Measurements from ENCODE around the gene TBC1D5.

DNA sequence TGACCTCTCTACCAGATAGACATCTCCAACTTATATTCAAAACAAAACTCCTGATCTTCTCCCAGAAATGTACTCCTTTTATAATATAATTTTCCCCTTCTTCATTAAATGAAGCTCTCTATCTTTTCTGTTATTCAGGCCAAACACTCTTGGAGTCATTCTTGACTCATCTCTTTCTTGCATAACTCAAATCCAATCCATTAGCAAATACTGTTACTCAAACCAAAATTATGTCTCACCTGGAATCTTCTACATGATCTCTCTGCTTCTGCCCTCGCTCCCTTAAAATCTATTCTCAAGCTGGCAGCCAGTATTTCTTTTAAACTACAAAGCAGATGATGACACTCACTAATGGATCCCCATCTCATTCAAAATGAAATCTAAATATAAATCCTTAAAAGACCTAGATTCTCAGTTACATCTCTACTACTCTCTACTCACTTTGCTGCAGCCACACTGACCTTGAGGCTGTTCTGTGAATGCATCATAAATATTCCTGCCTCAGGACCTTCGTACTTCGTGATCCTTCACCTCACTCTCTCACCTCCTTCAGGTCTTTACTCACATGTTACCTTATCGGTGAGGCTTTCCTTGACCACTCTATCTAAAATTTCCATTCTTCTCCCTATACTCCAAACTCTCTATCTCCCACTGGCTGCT is 160.9 kb downstream of the TBC1D5 start:
- no peak for TF ChIP-seq ZFP30 (CRISPR knock-in tag; IDR thresholded peaks at IDR 0.05)
- TF ChIP-seq RARB (CRISPR knock-in tag; IDR thresholded peaks at IDR 0.05), result no peak
- TF ChIP-seq ZNF565 (CRISPR knock-in tag; conservative IDR thresholded peaks at IDR 0.05; ENCODE audit: low read depth), result no peak
- no peak for TF ChIP-seq ZFP3 (CRISPR knock-in tag; IDR thresholded peaks at IDR 0.05)
- TF ChIP-seq, protein P1, sequence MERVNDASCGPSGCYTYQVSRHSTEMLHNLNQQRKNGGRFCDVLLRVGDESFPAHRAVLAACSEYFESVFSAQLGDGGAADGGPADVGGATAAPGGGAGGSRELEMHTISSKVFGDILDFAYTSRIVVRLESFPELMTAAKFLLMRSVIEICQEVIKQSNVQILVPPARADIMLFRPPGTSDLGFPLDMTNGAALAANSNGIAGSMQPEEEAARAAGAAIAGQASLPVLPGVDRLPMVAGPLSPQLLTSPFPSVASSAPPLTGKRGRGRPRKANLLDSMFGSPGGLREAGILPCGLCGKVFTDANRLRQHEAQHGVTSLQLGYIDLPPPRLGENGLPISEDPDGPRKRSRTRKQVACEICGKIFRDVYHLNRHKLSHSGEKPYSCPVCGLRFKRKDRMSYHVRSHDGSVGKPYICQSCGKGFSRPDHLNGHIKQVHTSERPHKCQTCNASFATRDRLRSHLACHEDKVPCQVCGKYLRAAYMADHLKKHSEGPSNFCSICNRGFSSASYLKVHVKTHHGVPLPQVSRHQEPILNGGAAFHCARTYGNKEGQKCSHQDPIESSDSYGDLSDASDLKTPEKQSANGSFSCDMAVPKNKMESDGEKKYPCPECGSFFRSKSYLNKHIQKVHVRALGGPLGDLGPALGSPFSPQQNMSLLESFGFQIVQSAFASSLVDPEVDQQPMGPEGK (CRISPR knock-in tag; IDR thresholded peaks at IDR 0.05; ENCODE audit: borderline replicate concordance), result no peak
- TF ChIP-seq ARNTL (CRISPR knock-in tag; IDR thresholded peaks at IDR 0.05; ENCODE audit: borderline replicate concordance, low read depth), result no peak
- TF ChIP-seq ZC3H10 (CRISPR knock-in tag; IDR thresholded peaks at IDR 0.05), result no peak
- TF ChIP-seq, protein P2, sequence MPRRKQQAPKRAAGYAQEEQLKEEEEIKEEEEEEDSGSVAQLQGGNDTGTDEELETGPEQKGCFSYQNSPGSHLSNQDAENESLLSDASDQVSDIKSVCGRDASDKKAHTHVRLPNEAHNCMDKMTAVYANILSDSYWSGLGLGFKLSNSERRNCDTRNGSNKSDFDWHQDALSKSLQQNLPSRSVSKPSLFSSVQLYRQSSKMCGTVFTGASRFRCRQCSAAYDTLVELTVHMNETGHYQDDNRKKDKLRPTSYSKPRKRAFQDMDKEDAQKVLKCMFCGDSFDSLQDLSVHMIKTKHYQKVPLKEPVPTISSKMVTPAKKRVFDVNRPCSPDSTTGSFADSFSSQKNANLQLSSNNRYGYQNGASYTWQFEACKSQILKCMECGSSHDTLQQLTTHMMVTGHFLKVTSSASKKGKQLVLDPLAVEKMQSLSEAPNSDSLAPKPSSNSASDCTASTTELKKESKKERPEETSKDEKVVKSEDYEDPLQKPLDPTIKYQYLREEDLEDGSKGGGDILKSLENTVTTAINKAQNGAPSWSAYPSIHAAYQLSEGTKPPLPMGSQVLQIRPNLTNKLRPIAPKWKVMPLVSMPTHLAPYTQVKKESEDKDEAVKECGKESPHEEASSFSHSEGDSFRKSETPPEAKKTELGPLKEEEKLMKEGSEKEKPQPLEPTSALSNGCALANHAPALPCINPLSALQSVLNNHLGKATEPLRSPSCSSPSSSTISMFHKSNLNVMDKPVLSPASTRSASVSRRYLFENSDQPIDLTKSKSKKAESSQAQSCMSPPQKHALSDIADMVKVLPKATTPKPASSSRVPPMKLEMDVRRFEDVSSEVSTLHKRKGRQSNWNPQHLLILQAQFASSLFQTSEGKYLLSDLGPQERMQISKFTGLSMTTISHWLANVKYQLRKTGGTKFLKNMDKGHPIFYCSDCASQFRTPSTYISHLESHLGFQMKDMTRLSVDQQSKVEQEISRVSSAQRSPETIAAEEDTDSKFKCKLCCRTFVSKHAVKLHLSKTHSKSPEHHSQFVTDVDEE (CRISPR knock-in tag; IDR thresholded peaks at IDR 0.05), result no peak
- no peak for TF ChIP-seq ISL1 (CRISPR knock-in tag; IDR thresholded peaks at IDR 0.05)
- no peak for TF ChIP-seq PPARA (CRISPR knock-in tag; IDR thresholded peaks at IDR 0.05; ENCODE audit: borderline replicate concordance)

Measured in SK-N-SH treated with all-trans-retinoic acid at 6 μM for 48 hours (cell line).